HepG2 (cell line): ENCODE results near the gene C1QBP. TPM values are rescaled to one million over a fixed set of nuclear protein-coding genes. Genes with fewer than 3 reads are reported as not detected.

Source experiments
- CBX5 ChIP-seq: sonication (generic); formaldehyde crosslinking; IDR thresholded peaks from 2 replicates; pipeline ENCODE4 v1.4.0; 2020; ENCODE audit warnings: missing genetic modification reagents, borderline replicate concordance
- CCDC6 ChIP-seq: sonication (generic); formaldehyde crosslinking; IDR thresholded peaks from 2 replicates; pipeline ENCODE4 v1.8.1; 2022; ENCODE audit warnings: mild to moderate bottlenecking, missing genetic modification reagents, moderate library complexity
- EEA1 ChIP-seq: sonication (generic); formaldehyde crosslinking; IDR thresholded peaks from 2 replicates; pipeline ENCODE4 v1.5.1; 2020; ENCODE audit warnings: mild to moderate bottlenecking, missing genetic modification reagents, borderline replicate concordance
- ELF4 ChIP-seq: sonication (generic); formaldehyde crosslinking; IDR thresholded peaks from 2 replicates; pipeline ENCODE4 v1.5.0; 2020; ENCODE audit warnings: missing genetic modification reagents, mild to moderate bottlenecking, moderate library complexity, borderline replicate concordance
- ESRRA ChIP-seq: sonication (generic); formaldehyde crosslinking; IDR thresholded peaks from 2 replicates; pipeline ENCODE4 v1.5.1; 2020; ENCODE audit warnings: mild to moderate bottlenecking, low read depth, missing genetic modification reagents
- GATA4 ChIP-seq: sonication (generic); IDR thresholded peaks from 2 replicates; pipeline ENCODE4 v1.6.1; 2016; ENCODE audit warnings: antibody characterized with exemption, low read depth, borderline replicate concordance
- GATAD1 ChIP-seq: IDR thresholded peaks from 2 replicates; pipeline ENCODE4 v1.6.1; 2016; ENCODE audit warnings: missing genetic modification reagents, missing compliant biosample characterization
- HDAC1 ChIP-seq: sonication (generic); formaldehyde crosslinking; IDR thresholded peaks from 2 replicates; pipeline ENCODE4 v1.5.1; 2020; ENCODE audit warnings: mild to moderate bottlenecking, missing genetic modification reagents
- KDM2A ChIP-seq: sonication (generic); formaldehyde crosslinking; IDR thresholded peaks from 2 replicates; pipeline ENCODE4 v1.4.0; 2020; ENCODE audit warnings: low read depth, missing genetic modification reagents, borderline replicate concordance
- KLF13 ChIP-seq: sonication (generic); formaldehyde crosslinking; IDR thresholded peaks from 2 replicates; pipeline ENCODE4 v1.4.0; 2020; ENCODE audit warnings: mild to moderate bottlenecking, missing genetic modification reagents
- NFATC3 ChIP-seq: sonication (generic); formaldehyde crosslinking; IDR thresholded peaks from 2 replicates; pipeline ENCODE4 v1.5.1; 2020; ENCODE audit warnings: mild to moderate bottlenecking, missing genetic modification reagents
- NR2F1 ChIP-seq, 2 experiments: fragments of 450-650 bp in 1 of 2; formaldehyde crosslinking in 1 of 2; IDR thresholded peaks; 2 replicates each; pipeline versions ENCODE4 v1.5.0 to v1.6.1; 2016 to 2020; ENCODE audit warnings: mild to moderate bottlenecking in 1 of 2, missing compliant biosample characterization in 1 of 2, missing genetic modification reagents in 1 of 2, moderate library complexity in 1 of 2
- PCBP1 ChIP-seq: fragments of 200-400 bp; formaldehyde crosslinking; IDR thresholded peaks from 2 replicates; pipeline ENCODE4 v1.6.1; 2017; ENCODE audit warnings: mild to moderate bottlenecking, low read depth, low read length, borderline replicate concordance
- PHF8 ChIP-seq: sonication (generic); formaldehyde crosslinking; IDR thresholded peaks from 2 replicates; pipeline ENCODE4 v1.5.0; 2020; ENCODE audit warnings: missing genetic modification reagents
- RFX1 ChIP-seq: fragments of 450-650 bp; IDR thresholded peaks from 2 replicates; pipeline ENCODE4 v1.6.1; 2017
- SALL2 ChIP-seq: sonication (generic); formaldehyde crosslinking; IDR thresholded peaks from 2 replicates; pipeline ENCODE4 v1.8.1; 2023; ENCODE audit warnings: mild to moderate bottlenecking, missing genetic modification reagents, inconsistent platforms
- SAP130 ChIP-seq: IDR thresholded peaks from 2 replicates; pipeline ENCODE4 v1.6.1; 2016; ENCODE audit warnings: low read depth
- SNAPC5 ChIP-seq: sonication (generic); formaldehyde crosslinking; IDR thresholded peaks from 2 replicates; pipeline ENCODE4 v1.8.1; 2023; ENCODE audit warnings: mild to moderate bottlenecking, missing genetic modification reagents, borderline replicate concordance
- TAF1 ChIP-seq: sonication (generic); formaldehyde crosslinking; IDR thresholded peaks from 2 replicates; pipeline ENCODE4 v1.4.0; 2020; ENCODE audit warnings: missing genetic modification reagents
- TBX2 ChIP-seq: sonication (generic); formaldehyde crosslinking; IDR thresholded peaks from 2 replicates; pipeline ENCODE4 v1.5.0; 2020; ENCODE audit warnings: missing genetic modification reagents, mild to moderate bottlenecking, borderline replicate concordance
- TBX3 ChIP-seq: fragments of 450-650 bp; IDR thresholded peaks from 2 replicates; pipeline ENCODE4 v1.6.1; 2017; ENCODE audit warnings: antibody characterized with exemption, mild to moderate bottlenecking, inconsistent platforms, borderline replicate concordance
- YEATS4 ChIP-seq: sonication (generic); formaldehyde crosslinking; IDR thresholded peaks from 2 replicates; pipeline ENCODE4 v1.4.0; 2020; ENCODE audit warnings: missing genetic modification reagents, borderline replicate concordance
- ZBTB3 ChIP-seq: sonication (generic); formaldehyde crosslinking; IDR thresholded peaks from 2 replicates; pipeline ENCODE4 v1.4.0; 2020; ENCODE audit warnings: low read depth, mild to moderate bottlenecking, moderate library complexity, missing genetic modification reagents, borderline replicate concordance
- ZMAT5 ChIP-seq: sonication (generic); formaldehyde crosslinking; IDR thresholded peaks from 2 replicates; pipeline ENCODE4 v1.5.0; 2020; ENCODE audit warnings: mild to moderate bottlenecking, low read depth, missing genetic modification reagents, borderline replicate concordance
- ZNF282 ChIP-seq: fragments of 450-650 bp; IDR thresholded peaks from 2 replicates; pipeline ENCODE4 v1.6.1; 2018; ENCODE audit not compliant: partially characterized antibody
- ZNF33A ChIP-seq: sonication (generic); formaldehyde crosslinking; IDR thresholded peaks from 2 replicates; pipeline ENCODE4 v1.5.1; 2020; ENCODE audit warnings: missing genetic modification reagents, mild to moderate bottlenecking, moderate library complexity, borderline replicate concordance
- ZNF432 ChIP-seq: sonication (generic); formaldehyde crosslinking; IDR thresholded peaks from 2 replicates; pipeline ENCODE4 v1.5.0; 2020; ENCODE audit warnings: missing genetic modification reagents, mild to moderate bottlenecking, borderline replicate concordance
- ZNF543 ChIP-seq: sonication (generic); formaldehyde crosslinking; IDR thresholded peaks from 2 replicates; pipeline ENCODE4 v1.4.0; 2020; ENCODE audit warnings: mild to moderate bottlenecking, missing genetic modification reagents
- ZNF674 ChIP-seq: sonication (generic); formaldehyde crosslinking; IDR thresholded peaks from 2 replicates; pipeline ENCODE4 v1.5.0; 2020; ENCODE audit warnings: low read depth, mild to moderate bottlenecking, missing genetic modification reagents
- polyA plus RNA-seq, 8 experiments: library from polyadenylated mRNA; depleted of rRNA in 3 of 8; stranded (reverse) in 7 of 8; unstranded in 1 of 8; fragments of >200 nt; fragmentation: Illumina TruSeq in 4 of 8; extraction: Trizol in 4 of 8; gene quantifications; 2 replicates each; pipeline versions ENCODE4 v1.2.1 to v1.2.3, GENCODE V29; 2011 to 2016; ENCODE audit warnings: low read depth in 4 of 8, missing spikeins in 1 of 8, mixed read lengths in 1 of 8; ENCODE audit not compliant: insufficient read depth in 1 of 8
- total RNA-seq, 5 experiments: library from RNA; depleted of rRNA; stranded (reverse); fragments of >200 nt; fragmentation: Illumina TruSeq; extraction: Trizol; gene quantifications; 2 replicates each; pipeline ENCODE4 v1.2.3, GENCODE V29; 2016; ENCODE audit warnings: low read depth in 1 of 5

The C1QBP gene
- total and polyA plus RNA-seq, 2 of the 13 experiments (the other 11 are each of a cell fraction or from before 2014, with no cell fraction given): 219 to 680 TPM

GRCh38 chr17:5419959-5420653 lies 18.8 kb downstream of the C1QBP start, which contains the start of gene RPAIN (continued):
- TF ChIP-seq SNAPC5 (no peak), PCBP1 (0 out of 2 replicates have a peak, but pooled peaks have one; percentile 57), ZMAT5 (0 out of 2 replicates have a peak, but pooled peaks have one; percentile 40), EEA1 (no peak; the same call in 1 of the 2 replicates), ELF4 (peak; percentile 85; the same call in 1 of the 2 replicates), ZNF674 (CRISPR knock-in tag) (0 out of 2 replicates have a peak, but pooled peaks have one; percentile 31), GATAD1 (peak; percentile 85), KDM2A (CRISPR knock-in tag) (peak; percentile 81), ZNF432 (CRISPR knock-in tag) (0 out of 2 replicates have a peak, but pooled peaks have one; percentile 32), ZNF543 (no peak), RFX1 (no peak), HDAC1 (peak; percentile 95), ZNF282 (no peak), ZBTB3 (CRISPR knock-in tag) (no peak; the same call in 1 of the 2 replicates), TAF1 (CRISPR knock-in tag) (peak; percentile 72), KLF13 (no peak), NR2F1 (CRISPR knock-in tag; IDR thresholded peaks at IDR 0.05) (0 out of 4 replicates have a peak, but pooled peaks of 1 of the 2 experiments have one; percentile 8), ZNF33A (CRISPR knock-in tag) (peak; percentile 44; the same call in 1 of the 2 replicates), SALL2 (CRISPR knock-in tag) (no peak), TBX3 (peak; percentile 76; the same call in 1 of the 2 replicates), TBX2 (peak; percentile 82), YEATS4 (peak; percentile 68), CCDC6 (CRISPR knock-in tag) (peak; percentile 65; the same call in 1 of the 2 replicates), GATA4 (peak; percentile 68; the same call in 1 of the 2 replicates), SAP130 (CRISPR knock-in tag) (peak; percentile 93), ESRRA (CRISPR knock-in tag) (peak; percentile 22; the same call in 1 of the 2 replicates), PHF8 (peak; percentile 82), NFATC3 (CRISPR knock-in tag) (no peak), CBX5 (CRISPR knock-in tag) (0 out of 2 replicates have a peak, but pooled peaks have one; percentile 49)
